GM21381 (cell line): ENCODE measurements around the gene ACOD1.

Experiments used
- ATAC-seq: cut with Tn5 transposase; IDR thresholded peaks from one replicate; pipeline ENCODE4 v1.9.1; 2021; ENCODE audit warnings: mild to moderate bottlenecking, moderate library complexity; ENCODE audit not compliant: unreplicated experiment

Gene ACOD1

DNA sequence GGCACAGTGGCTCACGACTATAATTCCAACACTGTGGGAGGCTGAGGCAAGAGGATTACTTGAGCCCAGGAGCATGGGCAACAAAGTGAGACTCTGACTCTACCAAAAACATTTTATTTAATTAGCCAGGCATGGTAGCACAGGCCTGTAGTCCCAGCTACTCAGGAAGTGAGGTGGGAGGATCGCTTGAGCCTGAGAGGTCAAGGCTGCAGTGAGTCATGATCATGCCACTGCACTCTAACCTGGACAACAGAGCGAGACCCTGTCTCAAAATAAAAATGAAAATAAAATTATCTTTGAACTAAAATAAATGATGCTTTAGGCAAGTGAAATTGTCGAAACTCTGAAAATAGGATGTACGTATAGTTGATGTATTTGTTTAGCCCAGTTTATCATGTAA, 35.4 kb downstream of the ACOD1 start:
- ATAC-seq, result no peak

DNA sequence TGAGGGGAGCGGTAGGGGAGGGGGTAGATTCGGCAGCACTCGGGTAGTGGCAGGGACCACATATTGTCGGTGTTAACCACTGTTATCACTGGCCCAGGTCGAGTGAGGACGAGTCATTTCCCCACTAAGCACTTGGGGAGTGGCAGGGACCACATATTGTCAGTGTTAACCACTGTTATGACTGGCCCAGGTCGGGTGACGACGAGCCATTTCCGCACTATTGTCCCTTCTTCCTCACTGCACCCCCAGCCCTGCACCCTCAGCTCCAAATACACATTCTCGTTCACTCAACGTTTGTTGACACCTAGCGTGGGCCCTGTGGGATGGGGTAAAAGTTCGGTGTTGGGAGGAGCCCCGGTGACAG, 43.1 kb downstream of the ACOD1 start:
- peak; percentile 62 for ATAC-seq

- ATAC-seq, result peak; percentile 94
These were observed 43.7 kb downstream of the ACOD1 start, which contains the start of gene CLN5 for GRCh38 chr13:76991796-76992547. Gene CLN5 (plus strand): TSS chr13:76992081. CDS start chr13:76992099, 18 bp downstream.

GRCh38 chr13:76992548-76993001, 44.3 kb downstream of the ACOD1 start:
- no peak for ATAC-seq

GRCh38 chr13:76993021-76993420, 44.7 kb downstream of the ACOD1 start:
- ATAC-seq, result no peak

DNA sequence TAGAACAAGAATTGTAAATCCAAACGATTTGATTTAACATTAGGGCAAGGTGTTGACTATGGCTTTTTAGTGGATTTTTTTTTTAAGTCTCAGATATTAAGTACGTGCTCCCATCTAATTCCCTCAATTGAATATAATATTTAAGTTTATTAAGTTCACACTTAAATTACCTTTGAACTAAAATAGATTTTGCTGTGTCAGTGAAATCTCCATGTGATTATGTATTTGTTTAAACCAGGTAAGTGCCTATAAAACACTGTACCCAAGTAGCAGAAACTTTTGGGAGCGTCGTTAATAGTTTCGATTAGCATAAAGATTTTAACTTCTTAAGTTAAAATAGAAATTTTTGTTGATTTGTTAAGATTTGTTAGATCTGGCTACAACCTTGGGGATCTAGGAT, 45.2 kb downstream of the ACOD1 start:
- no peak for ATAC-seq

DNA sequence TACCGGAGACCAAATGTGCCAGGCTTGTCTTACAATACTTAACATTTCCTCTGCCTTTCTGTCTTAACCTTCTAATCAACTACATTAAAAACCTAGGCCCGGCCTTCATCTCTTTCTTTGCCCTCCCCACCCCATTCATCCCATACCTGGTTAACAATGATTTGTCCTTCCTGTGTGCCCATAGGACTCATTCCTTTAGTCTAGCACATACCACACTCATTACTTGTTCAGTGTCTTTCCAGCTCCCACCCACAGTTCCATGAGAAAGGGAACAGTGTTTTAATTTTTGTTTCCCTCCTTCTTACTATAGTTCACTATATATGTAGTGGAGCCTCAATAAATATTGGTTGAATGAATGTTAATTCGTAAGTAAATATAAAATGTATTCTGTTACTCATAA, 46.0 kb downstream of the ACOD1 start:
- ATAC-seq, result no peak

- ATAC-seq, result no peak
These were observed 52.2 kb downstream of the ACOD1 start for GRCh38 chr13:77000475-77000874.

DNA sequence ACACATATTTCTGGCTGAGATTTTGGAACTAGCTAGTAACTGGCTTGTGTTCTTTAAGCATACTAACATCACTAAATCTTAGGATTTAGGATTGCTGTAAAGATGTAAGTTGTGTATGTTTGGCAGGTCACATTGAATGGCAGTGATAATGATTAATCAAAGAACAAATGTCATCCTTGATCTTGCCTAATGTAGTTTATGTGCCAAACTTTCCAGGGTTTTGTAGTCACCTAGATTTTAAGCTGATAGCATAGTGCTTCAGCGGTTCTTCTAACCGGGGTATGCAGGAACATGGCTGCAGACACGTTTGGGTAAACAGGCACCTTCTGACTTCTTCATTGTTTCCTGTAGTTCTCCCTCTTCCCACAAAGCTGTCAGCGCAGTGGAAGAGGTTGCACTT, 53.2 kb downstream of the ACOD1 start:
- ATAC-seq, result no peak

- no peak for ATAC-seq
These were observed 53.8 kb downstream of the ACOD1 start for GRCh38 chr13:77001963-77002587.

DNA sequence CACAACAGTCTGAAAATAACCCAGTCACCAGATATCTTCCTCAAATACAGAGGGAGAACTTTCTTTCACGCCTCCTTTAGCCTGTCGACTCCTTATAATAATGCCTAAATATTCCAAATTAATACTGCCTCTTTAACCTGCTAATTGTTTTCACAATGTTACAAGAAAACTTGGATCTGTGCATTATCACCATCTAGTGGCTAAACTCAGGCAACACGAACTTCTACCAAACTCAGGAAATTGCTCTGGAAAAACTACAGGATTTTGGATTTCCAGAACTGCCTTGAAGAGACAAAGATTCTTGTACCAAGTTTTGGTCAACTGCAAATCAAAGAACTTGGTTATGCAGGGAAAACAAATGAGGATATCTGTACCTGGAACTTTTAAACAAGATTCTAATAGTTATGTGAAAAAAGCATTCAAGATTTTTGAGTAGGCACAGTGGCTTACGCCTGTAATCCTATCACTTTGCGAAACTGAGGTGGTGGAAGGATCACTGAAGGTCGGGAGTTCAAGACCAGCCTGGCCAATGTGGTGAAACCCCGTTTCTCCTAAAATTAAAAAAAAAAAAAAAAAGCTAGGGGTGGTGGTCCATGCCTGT, 54.4 kb downstream of the ACOD1 start:
- ATAC-seq, result no peak
